ENCODE measurements around the gene ZMAT3.
A peak's percentile ranks its signal among the peaks of the same experiment; 100 is the strongest.

GRCh38 chr3:179072100-179072438 is 460 bp upstream of the ZMAT3 start:
- 0 out of 3 replicates have a peak, but pooled peaks of 1 of the 2 experiments have one; percentile 10 for TF ChIP-seq POLR2A (IDR thresholded peaks at IDR 0.05; ENCODE audit: control extremely low read depth in 1 of 2, low read depth in 2 of 2, low read length in 2 of 2)
- no peak for TF ChIP-seq SIN3A (conservative IDR thresholded peaks at IDR 0.05 in 1 of 2, IDR thresholded peaks at IDR 0.05 in 1 of 2; ENCODE audit: low read depth in 1 of 2, low read length in 2 of 2)
- TF ChIP-seq BRCA1 (IDR thresholded peaks at IDR 0.05; ENCODE audit: low read depth, low read length) = no peak
- TF ChIP-seq POLR2AphosphoS5 (IDR thresholded peaks at IDR 0.05; ENCODE audit: low read depth, low read length) = no peak
- no peak for TF ChIP-seq CTCF (IDR thresholded peaks at IDR 0.05; ENCODE audit: control extremely low read depth in 1 of 3, insufficient read depth in 1 of 3, low read depth in 1 of 3, low read length in 3 of 3)
- no peak for TF ChIP-seq FOSL1 (IDR thresholded peaks at IDR 0.05; ENCODE audit: insufficient read depth, low read depth, low read length)
- no peak for TF ChIP-seq CHD1 (IDR thresholded peaks at IDR 0.05; ENCODE audit: low read depth, low read length)
- no peak for TF ChIP-seq CTBP2 (IDR thresholded peaks at IDR 0.05; ENCODE audit: borderline replicate concordance, insufficient read depth, insufficient read length, low read length)
- no peak for TF ChIP-seq SIX5 (IDR thresholded peaks at IDR 0.05; ENCODE audit: low read depth, low read length)
- TF ChIP-seq ATF3 (IDR thresholded peaks at IDR 0.05; ENCODE audit: insufficient read depth, low read depth, low read length) = no peak
